Gastrocnemius medialis (tissue), 4 donors: ENCODE data around the gene PPP2R3C.

Source experiments
- POLR2A ChIP-seq, 2 donors: fragments of 450-650 bp; IDR thresholded peaks; one replicate each; pipeline ENCODE4 v1.6.1; 2017; ENCODE audit warnings: antibody characterized with exemption in 2 of 2, mild to moderate bottlenecking in 2 of 2, moderate library complexity in 2 of 2
- TF ChIP-seq, protein P1 (sequence below), 5 experiments: fragments of 450-650 bp in 3 of 5; fragments of 200-600 bp in 2 of 5; sonication (generic) in 2 of 5; IDR thresholded peaks in 4 of 5; conservative IDR thresholded peaks in 1 of 5; 1 replicate in 4 of 5; 2 replicates in 1 of 5; pipeline ENCODE4 v1.5.1; 2016 to 2019; ENCODE audit warnings: antibody characterized with exemption in 5 of 5, mild to moderate bottlenecking in 3 of 5, moderate library complexity in 3 of 5

DNA sequence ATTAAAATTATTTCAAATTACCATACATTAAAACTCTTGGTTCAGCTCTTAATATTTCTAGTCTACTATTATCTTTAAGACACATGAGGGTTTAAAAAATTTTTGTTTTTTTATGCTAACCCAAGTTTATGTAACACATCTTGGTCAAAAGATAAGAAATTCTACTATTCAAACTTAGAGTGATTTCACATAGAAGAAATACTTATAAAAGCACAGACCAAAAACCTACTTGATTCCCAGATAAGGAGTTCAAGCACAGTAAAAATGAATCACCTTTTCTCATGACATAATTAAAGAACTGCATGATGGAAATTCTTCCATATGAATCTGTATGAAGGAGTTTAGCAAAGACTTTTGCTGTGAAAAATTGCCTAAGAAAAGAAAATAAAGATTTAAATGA, 13.9 kb downstream of the PPP2R3C start:
- TF ChIP-seq, protein P1, sequence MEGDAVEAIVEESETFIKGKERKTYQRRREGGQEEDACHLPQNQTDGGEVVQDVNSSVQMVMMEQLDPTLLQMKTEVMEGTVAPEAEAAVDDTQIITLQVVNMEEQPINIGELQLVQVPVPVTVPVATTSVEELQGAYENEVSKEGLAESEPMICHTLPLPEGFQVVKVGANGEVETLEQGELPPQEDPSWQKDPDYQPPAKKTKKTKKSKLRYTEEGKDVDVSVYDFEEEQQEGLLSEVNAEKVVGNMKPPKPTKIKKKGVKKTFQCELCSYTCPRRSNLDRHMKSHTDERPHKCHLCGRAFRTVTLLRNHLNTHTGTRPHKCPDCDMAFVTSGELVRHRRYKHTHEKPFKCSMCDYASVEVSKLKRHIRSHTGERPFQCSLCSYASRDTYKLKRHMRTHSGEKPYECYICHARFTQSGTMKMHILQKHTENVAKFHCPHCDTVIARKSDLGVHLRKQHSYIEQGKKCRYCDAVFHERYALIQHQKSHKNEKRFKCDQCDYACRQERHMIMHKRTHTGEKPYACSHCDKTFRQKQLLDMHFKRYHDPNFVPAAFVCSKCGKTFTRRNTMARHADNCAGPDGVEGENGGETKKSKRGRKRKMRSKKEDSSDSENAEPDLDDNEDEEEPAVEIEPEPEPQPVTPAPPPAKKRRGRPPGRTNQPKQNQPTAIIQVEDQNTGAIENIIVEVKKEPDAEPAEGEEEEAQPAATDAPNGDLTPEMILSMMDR (IDR thresholded peaks at IDR 0.05 in 4 of 5, conservative IDR thresholded peaks at IDR 0.05 in 1 of 5) = no peak
- no peak for TF ChIP-seq POLR2A (IDR thresholded peaks at IDR 0.05)
